ENCODE data around the gene BAIAP2.

The BAIAP2 gene

DNA sequence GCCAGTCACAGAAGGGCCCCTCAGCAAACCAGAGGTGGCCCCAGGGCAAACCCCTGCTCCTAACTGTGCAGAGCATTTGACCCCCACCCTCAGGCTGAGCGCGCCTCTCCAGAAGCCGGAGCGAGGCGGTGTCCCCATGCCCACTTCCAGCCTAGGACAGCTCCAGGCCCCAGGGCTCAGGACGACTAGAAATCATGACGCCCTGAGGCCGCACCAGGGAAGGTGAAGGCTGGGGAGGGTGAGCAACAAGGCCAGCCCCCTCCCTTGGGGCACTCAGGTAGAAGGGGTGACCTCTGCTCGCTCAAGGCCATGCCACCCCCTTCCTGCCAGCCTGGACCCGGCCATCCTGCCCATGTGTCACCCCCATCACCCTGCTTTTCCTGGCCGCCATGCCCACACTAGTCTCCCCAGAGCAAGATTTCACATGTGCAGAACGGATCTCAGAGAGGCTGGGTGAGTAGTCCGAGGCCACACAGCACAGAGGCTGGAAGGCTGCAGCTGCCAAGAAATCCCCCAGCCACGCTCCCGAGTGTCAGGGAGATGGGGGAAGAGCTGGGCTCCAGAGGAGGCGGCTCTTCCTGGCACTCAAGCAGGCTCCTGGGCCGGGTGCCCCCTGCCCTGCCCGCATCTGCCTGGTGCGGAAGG lies 128.2 kb downstream of the BAIAP2 start:
- DNase-seq, result no peak

GRCh38 chr17:81163703-81164370 lies 128.9 kb downstream of the BAIAP2 start:
- no peak for DNase-seq

DNA sequence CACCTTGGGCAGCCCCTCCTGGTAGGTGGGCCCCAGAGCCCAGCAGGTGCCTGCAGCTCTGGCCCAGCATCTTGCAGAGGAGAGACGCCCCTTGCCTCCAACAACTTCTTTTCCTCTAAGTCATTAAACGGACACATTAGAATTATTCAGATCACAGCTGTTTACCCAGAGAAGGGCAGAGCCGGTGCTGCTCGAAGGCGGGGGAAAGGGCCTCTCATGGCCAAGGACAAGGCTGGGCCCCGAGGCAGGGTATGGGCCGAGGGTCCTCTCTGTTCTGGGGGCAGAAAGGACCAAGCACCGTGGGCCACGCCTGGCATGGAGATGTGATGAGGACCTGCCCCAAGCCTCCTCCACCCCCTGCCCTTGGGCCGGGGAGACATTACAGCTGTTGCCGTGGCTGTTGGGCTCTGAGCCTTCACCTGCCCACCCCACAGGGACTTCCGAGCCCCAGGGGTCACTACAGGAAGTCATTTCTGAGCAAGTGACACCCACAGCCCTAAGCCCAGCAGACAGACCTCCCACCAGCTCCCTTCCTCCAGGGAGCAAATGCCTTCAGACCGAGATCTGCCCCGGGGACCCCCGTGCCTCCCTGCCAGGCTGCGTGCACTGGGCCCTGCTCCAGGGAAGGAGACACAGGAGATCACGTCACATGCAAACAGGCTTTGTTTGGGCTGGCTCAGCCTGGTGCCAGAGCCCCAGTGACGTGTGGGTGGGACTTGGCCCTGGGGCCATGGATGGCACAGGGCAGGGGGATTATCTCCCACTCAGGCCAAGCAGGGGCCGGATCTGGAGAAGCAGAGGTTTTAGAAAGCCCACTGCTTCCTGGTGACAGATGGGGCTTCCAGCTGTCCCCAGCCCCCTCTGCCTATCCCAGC lies 129.7 kb downstream of the BAIAP2 start:
- DNase-seq, result no peak

DNA sequence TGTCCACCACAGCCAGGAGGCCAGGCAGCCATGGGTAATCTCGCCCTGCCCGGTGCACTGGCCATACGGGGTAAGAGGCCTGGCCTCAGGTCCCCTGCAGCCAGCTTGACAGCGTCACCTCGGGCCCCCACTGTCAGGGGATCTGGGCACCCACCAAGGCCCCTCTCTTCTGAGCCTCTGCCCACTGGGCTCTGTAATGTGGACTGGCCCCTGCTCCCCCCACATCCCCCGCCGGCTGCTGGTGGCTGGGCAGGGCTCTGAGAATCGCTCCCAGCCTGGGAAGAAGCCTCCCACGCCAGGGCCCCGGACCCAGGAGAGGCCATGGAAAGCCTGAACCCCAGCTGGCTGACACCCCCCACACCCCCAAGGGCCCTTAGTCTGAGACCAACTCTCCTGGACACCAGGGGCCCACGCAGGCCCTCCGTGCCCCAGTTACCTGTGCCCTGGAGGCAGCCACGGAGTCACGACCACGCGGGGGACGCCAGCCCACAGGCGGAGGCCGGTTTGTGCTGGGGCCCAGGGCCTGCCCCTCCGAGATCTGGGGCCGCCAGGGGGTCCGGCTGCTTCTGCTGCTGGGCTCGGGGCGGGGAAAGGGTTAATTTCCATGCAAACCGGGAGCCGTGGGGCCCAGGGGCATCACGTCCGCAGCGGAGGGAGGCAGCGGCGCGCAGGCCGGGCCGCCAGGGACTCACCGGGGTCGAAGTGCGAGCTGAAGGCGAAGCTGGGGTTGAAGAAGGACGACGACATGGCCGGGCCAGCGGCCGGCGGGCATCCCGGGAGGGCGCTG lies 130.5 kb downstream of the BAIAP2 start, which contains the start of gene PVALEF:
Gene PVALEF (plus strand): TSS at position 262 of the 787 bp plus-strand sequence. CDS start 15,720 bp downstream, outside the sequence.
- no peak for DNase-seq

- no peak for DNase-seq
These were observed 131.1 kb downstream of the BAIAP2 start, which contains the start of gene AATK for GRCh38 chr17:81166033-81166492. Gene AATK, minus strand, starts transcription at chr17:81166221. Its CDS starts 229 bp downstream, at chr17:81165992.
